SK-N-SH (cell line): Measurements from ENCODE around the gene PXYLP1.

ENCODE experiments used
- CHD2 ChIP-seq: fragments of 150-350 bp; IDR thresholded peaks from 2 replicates; pipeline ENCODE4 v1.6.1; 2018; ENCODE audit warnings: low read length; ENCODE audit not compliant: partially characterized antibody
- CTCF ChIP-seq: fragments of 200-600 bp; sonication (generic); IDR thresholded peaks from 2 replicates; pipeline ENCODE4 v1.6.1; 2017; ENCODE audit warnings: antibody characterized with exemption, mild to moderate bottlenecking, moderate library complexity
- ELF1 ChIP-seq: IDR thresholded peaks from 2 replicates; pipeline ENCODE4 v1.4.0; 2012
- EP300 ChIP-seq, 2 experiments: IDR thresholded peaks; 2 replicates each; pipeline versions ENCODE4 v1.4.0 to v1.6.1; 2012; ENCODE audit warnings: borderline replicate concordance in 1 of 2, low read depth in 1 of 2, low read length in 1 of 2
- MAX ChIP-seq: IDR thresholded peaks from 2 replicates; pipeline ENCODE4 v1.4.0; 2012; ENCODE audit warnings: low read depth
- MXI1 ChIP-seq: IDR thresholded peaks from 2 replicates; pipeline ENCODE4 v1.6.1; 2012; ENCODE audit warnings: mild to moderate bottlenecking, low read depth, low read length, improper control_type of control experiment
- NRF1 ChIP-seq: IDR thresholded peaks from 2 replicates; pipeline ENCODE4 v1.6.1; 2012; ENCODE audit warnings: low read depth, mild to moderate bottlenecking, low read length
- RAD21 ChIP-seq: IDR thresholded peaks from 2 replicates; pipeline ENCODE4 v1.6.1; 2012; ENCODE audit warnings: mild to moderate bottlenecking, low read length
- RCOR1 ChIP-seq: fragments of 150-350 bp; IDR thresholded peaks from 2 replicates; pipeline ENCODE4 v1.6.1; 2017; ENCODE audit warnings: antibody characterized with exemption, low read length
- SMC3 ChIP-seq: IDR thresholded peaks from 2 replicates; pipeline ENCODE4 v1.6.1; 2012; ENCODE audit warnings: low read depth, low read length, improper control_type of control experiment
- TAF1 ChIP-seq: IDR thresholded peaks from 2 replicates; pipeline ENCODE4 v1.6.1; 2012; ENCODE audit warnings: low read depth, mild to moderate bottlenecking, low read length, moderate library complexity, borderline replicate concordance
- USF2 ChIP-seq: fragments of 150-350 bp; IDR thresholded peaks from 2 replicates; pipeline ENCODE4 v1.6.1; 2017; ENCODE audit warnings: antibody characterized with exemption, low read length, low read depth, borderline replicate concordance
- ZBTB33 ChIP-seq: IDR thresholded peaks from 2 replicates; pipeline ENCODE4 v1.4.0; 2012; ENCODE audit warnings: low read depth, borderline replicate concordance

GRCh38 chr3:141274411-141275031 lies 42.9 kb downstream of the PXYLP1 start:
- no peak for TF ChIP-seq TAF1
- TF ChIP-seq CTCF, result no peak
- TF ChIP-seq MXI1, result no peak
- no peak for TF ChIP-seq CHD2
- TF ChIP-seq ELF1, result no peak
- TF ChIP-seq RCOR1, result no peak
- no peak for TF ChIP-seq NRF1
- no peak for TF ChIP-seq ZBTB33
- TF ChIP-seq EP300 (IDR thresholded peaks at IDR 0.05; ENCODE audit: borderline replicate concordance in 1 of 2, low read depth in 1 of 2, low read length in 1 of 2), result no peak
- no peak for TF ChIP-seq SMC3
- no peak for TF ChIP-seq MAX
- TF ChIP-seq USF2, result no peak
- no peak for TF ChIP-seq RAD21
